8988T (cell line): ENCODE data around the gene PPFIBP2.

Experiments
- DNase-seq: peaks from one replicate; pipeline ENCODE4 v3.0.0; 2011

PPFIBP2 gene

DNA sequence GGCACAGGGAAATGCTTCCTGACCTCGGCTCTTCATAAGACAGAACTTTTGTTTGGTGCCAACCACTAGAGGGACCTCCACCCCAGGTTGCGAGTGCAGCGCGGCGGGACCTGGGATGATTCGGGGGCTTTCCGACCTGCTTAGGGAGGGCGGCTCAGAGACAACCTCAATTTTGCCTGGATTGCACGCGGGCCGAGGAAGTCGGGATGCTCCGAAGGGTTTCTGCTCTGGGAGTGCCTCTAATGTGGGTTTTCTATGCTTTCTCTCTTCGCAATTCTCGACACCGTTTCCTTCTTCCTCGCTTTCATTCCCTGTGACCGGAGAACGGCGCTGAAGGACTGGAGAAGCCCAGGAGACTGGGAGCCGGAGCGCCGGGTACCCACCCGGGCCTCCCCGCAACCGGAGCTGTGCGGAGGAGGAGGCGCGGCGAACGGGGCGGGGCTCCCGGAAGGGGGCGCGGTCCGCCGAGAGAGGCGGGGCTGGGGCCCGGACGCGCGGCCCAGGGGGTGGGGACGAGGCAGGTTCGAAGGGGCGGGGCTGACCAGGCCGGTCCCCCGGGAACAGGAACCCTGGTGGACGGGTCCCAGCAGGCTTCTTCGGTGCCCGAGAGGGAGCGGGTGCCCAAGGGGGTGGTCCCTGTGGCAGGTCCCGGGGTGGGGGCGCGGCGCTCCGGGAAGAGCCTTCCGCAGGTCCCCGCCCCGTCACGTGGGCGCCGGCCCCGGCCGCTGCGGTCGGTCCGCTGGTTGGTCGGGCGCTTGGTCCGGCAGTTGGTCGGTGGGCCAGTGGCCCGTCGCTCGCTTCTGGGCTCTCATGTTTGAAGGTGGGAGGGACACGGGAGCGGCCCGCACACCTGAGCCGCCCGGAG is at the start of gene PPFIBP2:
Gene PPFIBP2, plus strand, starts transcription at position 766 of the 865 bp plus-strand sequence. CDS start 35,477 bp downstream, outside the sequence.
- peak; percentile 95 for DNase-seq

DNA sequence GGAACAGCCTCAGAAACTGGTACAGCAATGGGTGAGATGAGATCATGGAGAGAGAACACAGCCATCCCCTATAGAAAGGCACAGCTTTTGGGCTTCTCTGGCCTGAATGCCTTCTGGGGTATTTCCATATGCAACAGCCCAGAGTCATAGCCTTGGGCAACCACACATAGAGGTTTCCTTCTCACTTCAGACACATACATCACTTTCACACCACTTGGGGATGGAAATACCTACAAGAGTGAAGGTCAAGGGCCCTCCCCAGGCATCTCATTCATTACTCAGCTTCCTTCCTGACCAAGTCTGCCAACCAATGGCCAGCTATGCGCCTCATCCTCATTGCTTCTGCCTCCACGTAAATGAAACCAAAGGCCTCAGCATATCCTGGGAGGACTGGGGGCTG is 46.1 kb upstream of the PPFIBP2 start:
- no peak for DNase-seq

DNA sequence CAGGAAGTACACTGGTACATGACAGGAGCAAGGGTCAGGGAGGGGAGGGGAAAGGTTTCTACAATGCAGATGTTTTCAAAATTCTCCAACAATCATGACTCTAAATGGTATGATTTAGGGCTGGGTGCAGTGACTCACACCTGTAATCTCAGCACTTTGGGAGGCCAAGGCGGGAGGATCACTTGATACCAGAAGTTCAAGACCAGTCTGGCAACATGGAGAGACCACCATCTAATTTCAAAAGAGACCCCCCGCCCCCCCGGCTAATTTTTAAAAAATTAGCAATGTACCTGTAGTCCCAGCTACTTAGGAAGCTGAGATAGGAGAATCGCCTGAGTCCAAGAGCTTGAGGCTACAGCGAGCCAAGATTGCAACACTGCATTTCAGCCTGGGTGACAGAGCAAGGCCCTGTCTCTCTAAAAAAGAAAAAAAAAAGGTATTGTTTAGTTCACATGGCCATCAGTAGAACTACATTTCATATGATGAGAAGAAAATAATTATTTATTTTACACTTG is 44.4 kb upstream of the PPFIBP2 start:
- DNase-seq, result no peak

DNA sequence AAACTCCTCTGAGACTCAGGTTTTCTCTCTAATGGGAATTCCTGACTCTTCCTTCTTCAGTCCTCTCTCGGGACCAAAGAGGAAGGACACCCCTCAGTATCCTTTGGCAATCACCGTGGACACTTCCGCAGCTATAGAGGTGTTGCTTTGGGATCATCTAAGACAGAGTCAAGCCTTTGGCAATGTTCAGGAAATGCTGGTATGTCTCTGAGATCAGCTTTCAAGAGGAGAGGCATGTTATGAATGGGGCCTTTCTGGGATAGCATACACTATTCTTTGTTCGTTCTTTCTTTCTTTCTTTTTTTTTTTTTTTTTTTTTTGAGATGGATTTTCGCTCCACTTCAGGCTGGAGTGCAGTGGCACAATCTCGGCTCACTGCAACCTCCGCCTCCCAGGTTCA is 42.7 kb upstream of the PPFIBP2 start:
- no peak for DNase-seq

DNA sequence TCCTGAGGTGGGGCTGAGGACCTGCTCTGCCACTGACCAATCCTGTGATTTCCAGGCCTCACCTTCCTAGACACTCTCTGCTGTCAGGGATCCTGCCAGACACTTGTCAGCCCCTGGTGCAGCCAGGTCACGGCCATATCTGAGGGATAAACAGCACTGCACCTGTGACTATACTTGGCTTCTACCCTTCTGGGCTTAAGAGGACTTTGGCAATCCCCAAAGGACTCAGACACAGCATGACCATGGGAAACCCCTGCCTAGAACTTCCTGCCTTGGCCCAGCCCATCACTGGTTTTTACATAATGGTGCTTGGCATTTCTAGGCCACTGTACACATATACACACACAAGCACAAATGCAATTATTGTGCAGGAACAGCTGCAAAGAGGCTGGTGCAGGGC is 40.1 kb upstream of the PPFIBP2 start:
- no peak for DNase-seq

DNA sequence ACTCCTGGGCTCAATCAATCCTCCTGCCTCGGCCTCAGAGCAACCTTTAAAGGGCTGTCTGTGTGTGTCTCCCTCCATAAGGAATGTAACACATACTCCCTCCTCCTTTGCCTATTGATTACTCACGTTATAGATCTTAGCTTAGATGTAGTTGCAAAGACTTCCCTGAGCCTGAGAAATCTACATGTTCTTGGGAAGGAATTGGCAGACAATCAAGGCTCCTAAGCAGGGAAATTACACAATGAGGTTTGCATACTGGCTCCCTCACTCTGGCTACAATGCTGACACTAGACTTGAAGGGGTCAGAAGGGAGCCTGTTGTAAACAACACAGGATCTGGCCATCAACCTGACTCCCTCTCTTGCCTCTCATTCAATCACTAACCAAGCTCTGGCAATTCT is 33.7 kb upstream of the PPFIBP2 start:
- DNase-seq, result no peak

DNA sequence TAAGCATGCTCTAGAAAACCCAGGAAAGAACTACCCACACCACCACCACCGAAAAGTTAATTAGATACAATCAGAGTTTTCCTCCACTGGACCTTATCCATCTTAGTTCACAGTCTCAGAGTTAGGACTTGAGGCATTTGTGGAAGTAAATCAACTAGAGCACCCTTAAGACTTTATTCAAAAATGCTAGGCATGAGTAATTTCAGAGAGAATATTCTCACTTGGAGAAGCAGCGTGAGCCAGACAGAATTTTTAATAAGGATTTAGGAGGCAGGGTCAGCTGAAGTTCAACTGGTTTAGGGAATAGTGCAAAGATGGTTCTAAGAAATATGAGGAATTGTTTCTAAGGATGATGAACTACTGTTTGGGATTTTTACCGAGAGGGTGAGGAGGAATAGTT is 29.7 kb upstream of the PPFIBP2 start:
- DNase-seq, result no peak

DNA sequence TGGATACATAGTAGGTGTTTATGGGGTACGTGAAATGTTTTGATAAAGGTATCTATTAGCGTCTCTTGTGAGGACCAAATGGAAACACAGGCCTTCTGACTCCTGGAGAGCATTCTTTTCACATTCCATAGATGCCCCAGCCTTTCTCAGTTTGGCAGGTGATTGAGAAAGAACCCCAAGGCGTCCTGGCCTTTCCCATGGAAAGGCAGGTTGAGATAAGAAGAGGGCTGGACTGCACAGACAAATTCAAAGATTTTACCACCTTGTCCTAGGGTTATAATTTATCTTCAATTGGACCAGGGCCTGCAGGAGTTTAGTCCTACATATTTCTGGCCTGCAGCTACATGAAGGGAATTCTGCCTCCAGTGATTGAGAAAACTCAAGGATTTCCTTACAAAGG is 29.2 kb upstream of the PPFIBP2 start:
- no peak for DNase-seq

DNA sequence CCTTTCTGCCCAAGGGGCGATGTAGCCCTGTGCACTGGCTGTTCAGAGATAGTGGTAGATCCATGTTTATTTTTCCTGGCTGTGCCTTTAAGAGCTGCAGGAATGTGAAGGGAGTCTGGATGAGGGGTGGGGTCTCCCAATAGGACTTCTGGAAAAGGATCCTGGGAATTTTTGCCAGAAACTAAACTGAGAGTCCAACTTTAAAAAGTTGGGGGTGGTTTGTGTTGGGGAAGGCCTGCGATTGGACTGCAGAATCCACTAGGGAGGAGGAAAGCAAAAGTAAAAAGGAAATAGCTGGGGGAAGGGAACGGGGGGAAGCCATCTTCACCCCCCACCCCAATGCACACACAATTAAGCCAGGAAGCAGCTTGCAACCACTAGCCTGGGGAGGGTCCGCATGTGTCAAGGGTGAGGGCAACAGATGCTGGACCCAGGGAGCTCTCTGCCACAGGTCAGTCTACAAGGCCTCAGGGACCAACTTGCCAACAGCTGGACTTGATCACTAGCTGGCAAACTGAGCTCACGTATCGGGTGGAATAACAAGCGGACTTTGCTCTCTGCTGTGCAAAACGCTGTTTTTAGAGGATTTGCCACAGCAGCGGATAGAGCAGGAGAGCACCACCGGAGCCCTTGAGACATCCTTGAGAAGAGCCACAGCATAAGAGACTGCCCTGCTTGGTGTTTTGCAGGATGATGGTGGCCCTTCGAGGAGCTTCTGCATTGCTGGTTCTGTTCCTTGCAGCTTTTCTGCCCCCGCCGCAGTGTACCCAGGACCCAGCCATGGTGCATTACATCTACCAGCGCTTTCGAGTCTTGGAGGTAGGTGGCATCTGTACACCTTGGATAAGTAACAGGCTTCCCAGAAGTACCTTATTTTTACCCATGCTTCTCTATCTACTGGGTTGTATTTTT is 28.4 kb upstream of the PPFIBP2 start, which contains the start of gene OLFML1:
Gene OLFML1, plus strand, starts transcription at position 321 of the 912 bp plus-strand sequence. Its CDS starts 370 bp downstream, at position 691.
- DNase-seq, result no peak

DNA sequence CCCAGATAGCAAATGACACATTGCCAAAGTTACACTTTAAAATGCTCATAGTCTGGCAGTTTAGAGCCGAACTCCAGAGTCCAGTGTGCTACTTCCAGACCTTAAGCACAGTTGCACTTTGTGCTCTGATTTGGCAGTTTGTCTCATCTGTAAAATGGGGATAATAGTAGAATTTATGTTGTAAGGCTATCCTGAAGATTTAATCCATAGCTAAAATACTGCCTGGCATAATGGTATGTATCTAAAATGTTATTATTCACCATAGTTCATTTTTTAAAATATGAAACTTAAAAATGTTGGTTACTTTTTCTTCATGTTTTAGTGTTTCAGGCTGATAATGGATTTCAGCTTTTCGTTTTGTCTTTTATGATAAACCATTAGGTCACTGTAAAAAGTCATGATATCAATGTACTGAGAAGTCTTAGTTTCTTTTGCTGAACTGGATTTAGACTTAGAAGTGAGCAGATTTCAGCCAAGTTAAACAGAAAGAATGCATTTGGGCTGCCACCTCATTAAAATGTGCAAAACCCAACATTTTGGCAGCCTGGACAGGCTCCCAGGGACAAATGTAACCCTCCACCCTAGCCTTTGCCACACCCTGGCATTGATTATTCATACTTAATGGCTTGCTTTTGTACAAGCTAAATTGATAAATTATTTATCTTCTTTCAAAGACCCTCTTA is 27.6 kb upstream of the PPFIBP2 start:
- no peak for DNase-seq

DNA sequence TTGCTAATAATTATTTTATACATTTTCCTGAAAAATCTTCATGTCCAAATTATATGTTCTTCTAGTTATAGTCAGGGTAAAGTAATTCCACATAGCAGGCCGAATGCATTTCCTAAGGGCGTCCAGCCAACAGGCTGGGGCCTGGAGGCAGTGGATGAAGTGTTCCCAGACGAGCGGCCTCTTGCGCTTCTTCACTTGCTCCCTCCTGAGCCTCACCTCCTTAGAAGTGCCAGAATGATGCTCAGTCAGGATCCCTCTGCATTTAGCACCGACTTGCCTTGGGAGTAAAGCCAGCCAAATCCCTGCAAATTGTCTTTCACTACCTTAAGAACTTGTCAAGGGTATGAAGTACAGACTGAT is 27.0 kb upstream of the PPFIBP2 start:
- DNase-seq, result no peak

DNA sequence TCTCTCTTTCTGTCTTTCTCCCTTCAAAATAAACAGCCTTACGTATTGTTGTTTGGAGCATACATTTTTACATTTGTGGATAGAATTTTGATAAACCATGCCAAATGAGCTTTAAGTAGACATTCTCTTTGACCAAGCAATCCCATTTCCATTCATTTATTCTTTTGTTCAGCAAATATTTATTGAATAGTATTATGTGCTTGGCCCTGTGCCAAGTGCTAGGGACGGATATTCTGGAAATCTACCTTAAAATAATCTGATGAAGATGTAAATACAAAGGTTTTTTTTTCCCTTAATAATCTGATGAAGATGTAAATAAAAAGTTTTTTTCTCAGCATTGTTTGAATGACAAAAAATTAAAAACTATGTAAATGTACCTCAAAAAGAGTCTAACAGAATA is 26.4 kb upstream of the PPFIBP2 start:
- DNase-seq, result no peak

DNA sequence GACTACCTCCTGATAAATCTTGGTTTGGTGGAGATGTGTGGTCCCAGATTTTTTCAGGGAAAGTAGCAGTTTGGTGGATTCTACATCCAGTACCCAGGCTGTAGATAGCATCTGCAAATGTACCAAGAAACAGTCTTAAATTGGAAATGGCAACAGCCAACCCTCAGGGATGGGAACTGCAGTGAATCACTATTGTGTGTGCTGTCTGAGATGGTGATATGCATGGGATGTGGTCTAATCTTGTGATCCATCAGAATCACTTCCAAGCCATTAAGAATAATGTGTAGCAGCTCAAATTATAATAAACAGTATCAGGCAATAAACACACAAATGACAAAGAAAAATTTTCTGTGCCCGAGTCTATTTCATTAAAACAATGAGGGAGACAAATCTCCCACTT is 25.1 kb upstream of the PPFIBP2 start:
- no peak for DNase-seq

DNA sequence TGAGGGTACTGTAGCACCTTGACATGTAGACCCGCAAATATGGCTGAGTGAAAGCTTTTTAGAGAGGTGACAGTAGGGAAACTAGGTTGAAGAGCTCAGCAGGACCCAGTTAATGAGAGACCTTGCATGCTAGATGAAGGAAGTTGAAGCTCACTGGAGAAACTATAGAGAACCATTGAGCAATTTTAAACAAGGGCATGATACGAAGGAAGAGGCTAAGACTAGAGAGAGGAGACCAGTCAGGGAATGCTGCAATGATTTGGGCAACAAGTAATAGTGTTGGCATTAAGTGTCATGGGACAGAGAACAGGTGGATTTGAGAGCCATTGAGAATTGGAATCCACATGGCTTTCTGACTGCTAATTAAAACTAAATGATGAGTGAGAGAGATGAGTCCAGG is 24.4 kb upstream of the PPFIBP2 start:
- no peak for DNase-seq

DNA sequence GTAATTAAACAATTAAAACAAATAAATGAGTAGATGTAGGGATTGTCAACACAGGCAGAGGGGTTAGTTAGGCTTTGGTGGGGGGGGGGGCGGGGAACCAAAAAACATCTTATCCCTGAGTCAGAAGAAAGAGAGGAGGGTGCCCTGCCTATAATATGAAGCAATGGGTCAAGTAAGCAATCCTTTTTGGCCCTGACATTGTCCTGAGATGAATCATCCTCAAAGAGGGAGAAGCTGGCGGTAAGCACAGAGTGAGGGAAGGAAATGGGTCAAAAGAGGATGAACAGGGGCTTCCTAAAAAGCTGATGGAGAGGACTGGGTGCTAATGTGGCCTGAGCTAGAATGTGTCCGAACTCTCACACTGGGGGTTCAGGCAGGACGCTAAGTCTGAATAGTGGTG is 23.7 kb upstream of the PPFIBP2 start:
- DNase-seq, result no peak

DNA sequence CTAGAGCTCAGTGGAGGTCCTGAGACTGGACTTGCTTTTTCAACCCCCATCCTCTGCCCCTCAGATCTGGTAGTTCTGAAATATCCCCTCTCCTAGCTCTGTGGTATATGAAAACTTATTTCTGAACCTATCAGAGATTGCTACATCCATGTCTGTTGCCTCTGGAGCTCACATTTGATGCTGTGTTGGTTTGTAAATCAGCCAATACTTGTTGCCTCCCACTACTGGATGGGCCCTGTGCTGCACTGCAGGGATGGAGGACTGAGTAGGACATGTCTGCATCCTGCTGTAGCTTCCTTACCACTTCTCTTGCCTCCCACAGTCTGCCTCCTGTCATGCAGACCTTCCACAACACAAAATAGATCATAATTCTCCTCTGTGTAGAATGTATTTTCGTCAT is 23.3 kb upstream of the PPFIBP2 start:
- no peak for DNase-seq

DNA sequence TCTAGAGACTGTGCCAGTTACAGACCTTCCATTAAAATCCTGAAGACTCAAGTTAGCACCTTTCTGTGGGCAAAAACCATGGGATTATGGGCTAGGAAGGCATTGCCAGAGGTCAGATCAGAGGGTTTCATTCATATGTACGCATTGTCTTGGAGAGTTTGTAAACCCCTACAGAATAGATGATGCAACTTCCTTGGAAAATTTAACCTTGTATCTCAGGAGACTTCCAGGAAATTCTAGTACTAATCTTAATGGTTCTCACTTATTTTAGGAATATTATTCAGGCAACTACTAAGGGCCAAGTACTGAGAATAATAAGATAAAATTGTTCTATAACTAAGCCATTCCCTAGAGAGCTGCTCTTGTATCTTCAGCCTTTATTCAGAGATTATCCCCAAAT is 21.5 kb upstream of the PPFIBP2 start:
- DNase-seq, result no peak

DNA sequence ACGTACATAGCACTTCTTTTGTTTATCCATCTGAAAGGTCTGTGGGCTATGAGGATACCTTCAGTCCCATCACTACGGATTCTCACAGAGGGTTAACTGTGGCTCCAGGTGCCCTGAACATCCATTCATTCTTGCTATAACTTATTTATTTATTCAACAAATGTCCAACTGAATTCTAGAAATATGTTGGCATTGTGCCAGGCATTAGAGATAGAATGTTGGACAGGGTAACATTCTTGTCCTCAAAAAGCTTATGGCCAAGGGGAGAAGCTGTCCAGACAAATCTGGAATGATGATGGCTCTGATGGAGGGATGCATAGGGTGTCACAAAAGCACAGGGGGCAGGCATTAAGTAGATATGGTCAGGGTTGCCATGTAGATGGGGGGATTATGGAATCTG is 20.1 kb upstream of the PPFIBP2 start:
- no peak for DNase-seq

DNA sequence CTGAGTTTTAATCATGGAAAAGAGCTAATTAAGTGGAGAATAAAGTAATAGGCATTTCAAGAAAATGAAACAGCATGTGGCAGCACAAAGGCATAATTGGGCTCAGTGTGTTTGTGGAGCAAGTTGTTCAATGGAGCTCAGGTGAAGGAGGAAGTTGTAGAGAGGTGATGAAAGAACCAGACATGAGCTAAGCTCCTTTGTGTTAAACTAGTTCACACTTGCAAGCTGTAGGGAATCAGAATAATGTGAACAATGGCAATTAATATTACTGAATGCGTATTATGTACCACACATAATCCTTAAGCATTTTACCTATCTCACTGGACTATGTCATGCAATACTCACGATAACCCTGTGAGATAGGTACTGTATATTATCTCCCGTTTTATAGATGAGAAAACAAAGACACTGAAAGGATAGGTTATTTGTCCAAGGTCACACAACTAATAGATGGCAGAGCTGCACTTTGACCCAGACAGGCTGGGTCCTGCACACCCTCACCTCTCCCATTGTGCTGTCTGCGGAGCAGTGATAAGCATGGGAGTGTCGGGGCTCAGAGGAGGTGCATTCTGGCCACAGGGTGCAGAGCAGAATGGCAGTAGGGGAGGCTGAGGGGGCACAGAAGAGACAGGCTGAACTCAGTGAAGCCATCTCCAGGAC is 19.6 kb upstream of the PPFIBP2 start:
- no peak for DNase-seq

DNA sequence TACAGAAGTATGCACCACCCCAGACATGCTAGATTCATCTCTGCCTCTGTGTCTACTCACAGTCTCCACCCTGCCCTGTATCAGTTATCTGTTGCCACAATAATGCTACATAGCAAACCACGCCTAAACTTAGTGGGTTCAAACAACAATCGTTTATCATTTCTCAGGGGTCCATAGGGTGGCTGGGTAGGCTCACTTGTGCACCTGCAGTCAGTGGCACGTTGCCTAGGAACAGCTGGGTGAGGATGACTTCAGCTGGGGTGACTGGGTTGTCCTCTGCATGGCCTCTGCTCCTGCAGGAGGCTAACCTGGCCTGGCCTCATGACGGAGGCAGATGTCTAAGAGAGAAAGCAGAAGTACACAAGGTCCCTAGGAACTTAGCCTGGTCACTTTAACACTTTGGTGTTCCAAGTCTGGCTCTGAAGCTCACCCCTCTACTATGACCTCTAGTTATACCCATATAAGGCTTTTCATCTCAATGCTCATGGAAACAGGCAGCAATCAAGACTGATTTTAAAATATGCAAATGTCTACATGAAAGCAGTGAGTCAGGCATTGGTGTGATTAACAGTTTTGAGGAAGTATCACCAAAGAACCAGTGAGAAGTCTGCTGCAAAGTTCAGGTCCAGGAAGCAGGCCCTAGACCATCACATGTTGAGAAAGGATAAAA is 17.8 kb upstream of the PPFIBP2 start:
- no peak for DNase-seq

DNA sequence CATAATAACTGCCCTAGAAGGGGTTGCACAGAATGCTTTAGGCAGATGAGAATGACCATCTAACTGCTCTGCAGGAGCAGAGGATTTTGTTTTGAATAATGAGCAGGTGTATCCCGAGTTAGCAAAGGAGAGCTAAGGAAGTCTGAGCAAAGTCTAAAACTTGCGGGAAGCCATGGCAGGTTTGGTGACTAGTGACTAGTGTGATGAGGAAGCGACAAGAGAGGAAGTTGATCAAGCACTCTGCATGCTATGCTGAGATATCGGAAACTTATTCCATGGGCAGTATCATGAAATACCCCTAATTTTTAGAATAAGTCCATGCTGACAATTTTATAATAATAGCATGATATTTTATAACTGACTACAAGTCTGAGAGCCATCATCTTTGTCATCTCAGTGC is 15.6 kb upstream of the PPFIBP2 start:
- DNase-seq, result no peak

DNA sequence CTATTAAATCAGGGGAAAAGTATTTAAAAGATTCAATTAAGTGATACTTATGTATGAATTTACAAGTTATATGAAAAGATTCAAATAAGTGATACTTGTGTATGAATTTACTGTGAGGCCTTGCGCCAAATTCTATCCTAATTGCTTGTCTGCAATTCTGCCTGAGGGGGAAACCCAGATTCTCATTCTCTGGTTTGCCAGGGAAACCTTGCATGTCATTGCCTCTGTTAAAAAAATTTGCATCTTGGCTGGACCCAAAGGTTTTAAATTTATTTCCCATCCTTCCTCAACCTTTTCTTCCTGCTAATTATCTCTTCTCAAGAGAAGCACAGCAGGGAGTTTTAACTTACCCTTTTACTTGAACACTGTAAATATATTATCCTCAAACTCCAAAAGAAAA is 14.7 kb upstream of the PPFIBP2 start:
- DNase-seq, result no peak
